HCT116 (cell line): ENCODE results near the gene P2RY14. TPM values are rescaled to one million over a fixed set of nuclear protein-coding genes. Genes with fewer than 3 reads are reported as not detected.

Experiments
- ATAC-seq: fragments of 200-7000 bp; cut with Tn5 transposase; 2 replicates; pipeline ENCODE4 v1.9.1; 2020; ENCODE audit warnings: mild to moderate bottlenecking, moderate library complexity
- BruUV-seq: library from RNA; stranded (reverse); fragments of 400-500 nt; replicated peaks from 2 replicates; lab custom pipeline; 2021; lab: Mats Ljungman, UMichigan
- CTCF ChIA-PET: fragments of 300-600 bp; sonication (Branson Sonifier 250); formaldehyde crosslinking; loops from one replicate; lab custom pipeline; 2021; ENCODE audit warnings: antibody characterized with exemption; lab: Charles Lee
- POLR2A ChIA-PET: fragments of 300-600, 350-600 bp; sonication (Branson Sonifier 250); formaldehyde crosslinking; loops from one replicate; lab custom pipeline; 2021; ENCODE audit warnings: antibody characterized with exemption; lab: Charles Lee
- RAD21 ChIA-PET, 2 experiments: fragments of 300-600 bp; sonication (Branson Sonifier 250); formaldehyde crosslinking; loops; one replicate each; lab custom pipeline; 2023; ENCODE audit warnings: low total read pairs in 2 of 2; ENCODE audit not compliant: uncharacterized antibody in 2 of 2, unreplicated experiment in 2 of 2, low non-redundant PET in 1 of 2; lab: Charles Lee
- DNase-seq: peaks from one replicate; pipeline ENCODE4 v3.0.0-alpha.2; 2010; ENCODE audit warnings: low read depth, low spot score
- H2AFZ ChIP-seq: fragments of 200-600 bp; shearing (Covaris generic), sonication (generic); 2 replicates; pipeline ENCODE4 v1.6.1; 2017; ENCODE audit warnings: low read depth, mixed run types, mixed read lengths, antibody characterized with exemption, low read length; ENCODE audit not compliant: poor library complexity, severe bottlenecking
- H3K27ac ChIP-seq: 2 replicates; pipeline ENCODE4 v1.5.1; 2012; ENCODE audit warnings: low read depth, low read length
- H3K27me3 ChIP-seq: fragments of 200-600 bp; sonication (generic); 2 replicates; pipeline ENCODE4 v1.6.1; 2016; ENCODE audit warnings: mixed run types, low read length, mixed read lengths; ENCODE audit not compliant: insufficient read depth
- H3K36me3 ChIP-seq, 2 experiments: fragments of 200-500 bp in 1 of 2; fragments of 200-600 bp in 1 of 2; sonication (Bioruptor generic) in 1 of 2; sonication (generic) in 1 of 2; 2 replicates each; pipeline versions ENCODE4 v1.5.1 to v1.6.1; 2014 to 2016; ENCODE audit warnings: low read length in 2 of 2, inconsistent platforms in 1 of 2, mixed read lengths in 1 of 2, mixed run types in 1 of 2; ENCODE audit not compliant: insufficient read depth in 2 of 2, control insufficient read depth in 1 of 2
- H3K4me1 ChIP-seq, 2 experiments: fragments of 200-600 bp in 1 of 2; sonication (generic) in 1 of 2; 2 replicates each; pipeline versions ENCODE4 v1.5.1 to v1.6.1; 2012 to 2017; ENCODE audit warnings: low read length in 2 of 2, inconsistent platforms in 1 of 2, mild to moderate bottlenecking in 1 of 2, mixed read lengths in 1 of 2, mixed run types in 1 of 2, moderate library complexity in 1 of 2; ENCODE audit not compliant: insufficient read depth in 2 of 2, control insufficient read depth in 1 of 2
- H3K4me2 ChIP-seq: fragments of 200-600 bp; sonication (generic); 2 replicates; pipeline ENCODE4 v1.6.1; 2017; ENCODE audit warnings: mixed run types, low read length, mixed read lengths
- H3K4me3 ChIP-seq, 2 experiments: fragments of 200-600 bp in 1 of 2; sonication (generic) in 1 of 2; replicated peaks in 1 of 2; 2 replicates each; pipeline ENCODE4 v1.5.1; 2011 to 2016; ENCODE audit warnings: low read length in 2 of 2, control low read depth in 1 of 2, low read depth in 1 of 2, mild to moderate bottlenecking in 1 of 2, mixed read lengths in 1 of 2, mixed run types in 1 of 2
- H3K79me2 ChIP-seq: fragments of 200-600 bp; sonication (generic); 2 replicates; pipeline ENCODE4 v1.6.1; 2017; ENCODE audit warnings: mild to moderate bottlenecking, mixed run types, low read length, moderate library complexity, mixed read lengths; ENCODE audit not compliant: insufficient read depth
- H3K9ac ChIP-seq: fragments of 200-600 bp; sonication (generic); 2 replicates; pipeline ENCODE4 v1.6.1; 2016; ENCODE audit warnings: low read length, mixed read lengths
- H3K9me2 ChIP-seq: fragments of 200-600 bp; sonication (generic), shearing (Covaris generic); 2 replicates; pipeline ENCODE4 v1.6.1; 2017; ENCODE audit warnings: mixed run types, mild to moderate bottlenecking, moderate library complexity; ENCODE audit not compliant: insufficient read depth
- H3K9me3 ChIP-seq, 2 experiments: fragments of 200-500 bp in 1 of 2; fragments of 200-600 bp in 1 of 2; sonication (Bioruptor generic) in 1 of 2; sonication (generic) in 1 of 2; 2 replicates each; pipeline ENCODE4 v1.6.1; 2014 to 2017; ENCODE audit warnings: low read length in 2 of 2, mixed read lengths in 2 of 2, inconsistent platforms in 1 of 2, low read depth in 1 of 2, mild to moderate bottlenecking in 1 of 2, mixed run types in 1 of 2, moderate library complexity in 1 of 2; ENCODE audit not compliant: control insufficient read depth in 1 of 2, insufficient read depth in 1 of 2
- H4K20me1 ChIP-seq: fragments of 200-600 bp; sonication (generic), shearing (Covaris generic); 2 replicates; pipeline ENCODE4 v1.6.1; 2017; ENCODE audit warnings: mixed run types, mild to moderate bottlenecking, moderate library complexity; ENCODE audit not compliant: insufficient read depth
- CBX3 ChIP-seq: IDR thresholded peaks from 2 replicates; pipeline ENCODE4 v1.6.1; 2012; ENCODE audit warnings: low read depth
- CEBPB ChIP-seq: IDR thresholded peaks from 2 replicates; pipeline ENCODE4 v1.6.1; 2012; ENCODE audit warnings: low read depth
- ELF1 ChIP-seq: IDR thresholded peaks from 2 replicates; pipeline ENCODE4 v1.6.1; 2012; ENCODE audit warnings: low read depth, borderline replicate concordance
- EZH2 ChIP-seq: fragments of 200-600 bp; sonication (generic); IDR thresholded peaks from 2 replicates; pipeline ENCODE4 v1.6.1; 2017; ENCODE audit warnings: antibody characterized with exemption, mixed run types
- EZH2phosphoT487 ChIP-seq: fragments of 200-600 bp; IDR thresholded peaks from 2 replicates; pipeline ENCODE4 v1.6.1; 2018; ENCODE audit warnings: antibody characterized with exemption, borderline replicate concordance
- JUND ChIP-seq: IDR thresholded peaks from 2 replicates; pipeline ENCODE4 v1.6.1; 2012
- POLR2A ChIP-seq: IDR thresholded peaks from 2 replicates; pipeline ENCODE4 v1.7.0; 2011; ENCODE audit warnings: borderline replicate concordance; ENCODE audit not compliant: insufficient read depth, insufficient read length; ENCODE audit errors: extremely low read depth
- RAD21 ChIP-seq: IDR thresholded peaks from 2 replicates; pipeline ENCODE4 v1.6.1; 2012; ENCODE audit warnings: low read depth, mild to moderate bottlenecking
- SIN3A ChIP-seq: IDR thresholded peaks from 2 replicates; pipeline ENCODE4 v1.6.1; 2012; ENCODE audit warnings: low read depth
- SP1 ChIP-seq: IDR thresholded peaks from 2 replicates; pipeline ENCODE4 v1.6.1; 2012; ENCODE audit warnings: low read depth
- TCF7L2 ChIP-seq: IDR thresholded peaks from 2 replicates; pipeline ENCODE4 v1.7.0; 2011; ENCODE audit warnings: borderline replicate concordance, inconsistent platforms; ENCODE audit not compliant: insufficient read depth, insufficient read length; ENCODE audit errors: extremely low read depth
- ZFX ChIP-seq: fragments of 450-650 bp; IDR thresholded peaks from 2 replicates; pipeline ENCODE4 v1.6.1; 2017
- intact Hi-C: fragments of 100-400 bp; cut with micrococcal nuclease; formaldehyde crosslinking; loops from 2 replicates; pipeline ENCODE4 v1.10.0; 2022
- total RNA-seq: library from RNA; stranded (reverse); gene quantifications from one replicate; pipeline ENCODE4 v1.2.1, GENCODE V29; 2021; ENCODE audit not compliant: unreplicated experiment
- TF ChIP-seq, protein P1 (sequence below), 3 experiments: fragments of 200-600 bp in 1 of 3; sonication (generic) in 1 of 3; IDR thresholded peaks in 2 of 3; conservative IDR thresholded peaks in 1 of 3; 2 replicates each; pipeline ENCODE4 v1.5.1; 2012 to 2017; ENCODE audit warnings: low read depth in 2 of 3, low read length in 2 of 3, antibody characterized with exemption in 1 of 3, borderline replicate concordance in 1 of 3, control low read depth in 1 of 3, mild to moderate bottlenecking in 1 of 3, mixed read lengths in 1 of 3, mixed run types in 1 of 3, moderate library complexity in 1 of 3; ENCODE audit not compliant: insufficient read depth in 1 of 3
- TF ChIP-seq, protein P2 (sequence below): IDR thresholded peaks from 2 replicates; pipeline ENCODE4 v1.6.1; 2012; ENCODE audit warnings: low read depth
- TF ChIP-seq, protein P3 (sequence below): IDR thresholded peaks from 2 replicates; pipeline ENCODE4 v1.6.1; 2012

Gene P2RY14
- total RNA-seq, 1 experiment from 2014 or later: not detected

DNA sequence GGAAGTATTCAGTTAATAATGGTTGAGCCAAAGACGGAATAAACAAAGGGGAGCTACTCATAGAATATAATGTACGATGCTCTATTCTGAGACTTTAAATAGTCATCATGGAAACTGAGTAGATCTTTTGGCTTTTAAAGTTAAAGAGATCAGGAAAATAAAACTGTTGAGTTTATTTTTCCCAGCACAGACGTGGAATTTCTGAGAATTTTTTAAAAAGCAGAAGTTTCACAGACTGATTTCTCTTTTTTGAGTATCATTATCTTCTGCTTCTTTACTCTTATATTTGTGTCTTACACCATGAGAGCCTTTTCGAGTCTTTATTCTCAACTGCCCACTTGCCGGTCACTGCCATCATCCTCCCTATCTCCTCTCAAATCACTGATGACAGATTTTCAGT, 13.2 kb downstream of the P2RY14 start:
- H3K79me2 ChIP-seq: no peaks in the 10 kb centered on the region
- H4K20me1 ChIP-seq: no peaks in the 10 kb centered on the region
- no TSS peak for BruUV-seq
- H3K27me3 ChIP-seq: no peaks in the 10 kb centered on the region
- H3K4me1 ChIP-seq: no peaks in the 10 kb centered on the region
- RAD21 ChIA-PET: no interaction called here
- H2AFZ ChIP-seq: no peak overlapping the region
- no peaks in the 10 kb centered on the region for H3K9me2 ChIP-seq
- H3K9ac ChIP-seq: no peak overlapping the region
- no peaks in the 10 kb centered on the region for H3K9me3 ChIP-seq
- H3K36me3 ChIP-seq: no peaks in the 10 kb centered on the region
- intact Hi-C loops: no loop called here
- POLR2A ChIA-PET: no interaction called here
- DNase-seq (no peak), ATAC-seq (no peak)
- no peak for TF ChIP-seq EZH2
- no peak for TF ChIP-seq TCF7L2
- TF ChIP-seq RAD21: no peak
- no peak for TF ChIP-seq JUND
- TF ChIP-seq ELF1: no peak
- no peak for TF ChIP-seq CBX3
- TF ChIP-seq ZFX: no peak
- TF ChIP-seq, protein P1, sequence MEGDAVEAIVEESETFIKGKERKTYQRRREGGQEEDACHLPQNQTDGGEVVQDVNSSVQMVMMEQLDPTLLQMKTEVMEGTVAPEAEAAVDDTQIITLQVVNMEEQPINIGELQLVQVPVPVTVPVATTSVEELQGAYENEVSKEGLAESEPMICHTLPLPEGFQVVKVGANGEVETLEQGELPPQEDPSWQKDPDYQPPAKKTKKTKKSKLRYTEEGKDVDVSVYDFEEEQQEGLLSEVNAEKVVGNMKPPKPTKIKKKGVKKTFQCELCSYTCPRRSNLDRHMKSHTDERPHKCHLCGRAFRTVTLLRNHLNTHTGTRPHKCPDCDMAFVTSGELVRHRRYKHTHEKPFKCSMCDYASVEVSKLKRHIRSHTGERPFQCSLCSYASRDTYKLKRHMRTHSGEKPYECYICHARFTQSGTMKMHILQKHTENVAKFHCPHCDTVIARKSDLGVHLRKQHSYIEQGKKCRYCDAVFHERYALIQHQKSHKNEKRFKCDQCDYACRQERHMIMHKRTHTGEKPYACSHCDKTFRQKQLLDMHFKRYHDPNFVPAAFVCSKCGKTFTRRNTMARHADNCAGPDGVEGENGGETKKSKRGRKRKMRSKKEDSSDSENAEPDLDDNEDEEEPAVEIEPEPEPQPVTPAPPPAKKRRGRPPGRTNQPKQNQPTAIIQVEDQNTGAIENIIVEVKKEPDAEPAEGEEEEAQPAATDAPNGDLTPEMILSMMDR (IDR thresholded peaks at IDR 0.05 in 2 of 3, conservative IDR thresholded peaks at IDR 0.05 in 1 of 3; ENCODE audit: borderline replicate concordance in 1 of 3, insufficient read depth in 1 of 3, low read depth in 2 of 3, low read length in 2 of 3): no peak
- no peak for TF ChIP-seq CEBPB
- TF ChIP-seq EZH2phosphoT487: no peak
- TF ChIP-seq, protein P2, sequence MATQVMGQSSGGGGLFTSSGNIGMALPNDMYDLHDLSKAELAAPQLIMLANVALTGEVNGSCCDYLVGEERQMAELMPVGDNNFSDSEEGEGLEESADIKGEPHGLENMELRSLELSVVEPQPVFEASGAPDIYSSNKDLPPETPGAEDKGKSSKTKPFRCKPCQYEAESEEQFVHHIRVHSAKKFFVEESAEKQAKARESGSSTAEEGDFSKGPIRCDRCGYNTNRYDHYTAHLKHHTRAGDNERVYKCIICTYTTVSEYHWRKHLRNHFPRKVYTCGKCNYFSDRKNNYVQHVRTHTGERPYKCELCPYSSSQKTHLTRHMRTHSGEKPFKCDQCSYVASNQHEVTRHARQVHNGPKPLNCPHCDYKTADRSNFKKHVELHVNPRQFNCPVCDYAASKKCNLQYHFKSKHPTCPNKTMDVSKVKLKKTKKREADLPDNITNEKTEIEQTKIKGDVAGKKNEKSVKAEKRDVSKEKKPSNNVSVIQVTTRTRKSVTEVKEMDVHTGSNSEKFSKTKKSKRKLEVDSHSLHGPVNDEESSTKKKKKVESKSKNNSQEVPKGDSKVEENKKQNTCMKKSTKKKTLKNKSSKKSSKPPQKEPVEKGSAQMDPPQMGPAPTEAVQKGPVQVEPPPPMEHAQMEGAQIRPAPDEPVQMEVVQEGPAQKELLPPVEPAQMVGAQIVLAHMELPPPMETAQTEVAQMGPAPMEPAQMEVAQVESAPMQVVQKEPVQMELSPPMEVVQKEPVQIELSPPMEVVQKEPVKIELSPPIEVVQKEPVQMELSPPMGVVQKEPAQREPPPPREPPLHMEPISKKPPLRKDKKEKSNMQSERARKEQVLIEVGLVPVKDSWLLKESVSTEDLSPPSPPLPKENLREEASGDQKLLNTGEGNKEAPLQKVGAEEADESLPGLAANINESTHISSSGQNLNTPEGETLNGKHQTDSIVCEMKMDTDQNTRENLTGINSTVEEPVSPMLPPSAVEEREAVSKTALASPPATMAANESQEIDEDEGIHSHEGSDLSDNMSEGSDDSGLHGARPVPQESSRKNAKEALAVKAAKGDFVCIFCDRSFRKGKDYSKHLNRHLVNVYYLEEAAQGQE: no peak
- TF ChIP-seq SP1: no peak
- no peak for TF ChIP-seq POLR2A
- TF ChIP-seq, protein P3, sequence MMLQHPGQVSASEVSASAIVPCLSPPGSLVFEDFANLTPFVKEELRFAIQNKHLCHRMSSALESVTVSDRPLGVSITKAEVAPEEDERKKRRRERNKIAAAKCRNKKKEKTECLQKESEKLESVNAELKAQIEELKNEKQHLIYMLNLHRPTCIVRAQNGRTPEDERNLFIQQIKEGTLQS: no peak
- TF ChIP-seq SIN3A: no peak
- H3K27ac ChIP-seq: no peak overlapping the region
- CTCF ChIA-PET: no interaction called here
- H3K4me2 ChIP-seq: no peak overlapping the region
- H3K4me3 ChIP-seq: no peak overlapping the region
